Upper lobe of left lung (tissue), 4 donors: ENCODE results near the gene EPB41L4B.

ENCODE experiments used
- EP300 ChIP-seq, 4 donors: sonication (generic); formaldehyde crosslinking; IDR thresholded peaks; one replicate each; pipeline ENCODE4 v1.5.1; 2017; ENCODE audit warnings: antibody characterized with exemption in 4 of 4, control low read depth in 2 of 4
- POLR2A ChIP-seq, 4 donors: fragments of 450-650 bp; IDR thresholded peaks; one replicate each; pipeline ENCODE4 v1.5.1; 2016 to 2017; ENCODE audit warnings: antibody characterized with exemption in 4 of 4, mild to moderate bottlenecking in 2 of 4
- POLR2AphosphoS5 ChIP-seq, 2 donors: sonication (generic); formaldehyde crosslinking; IDR thresholded peaks; one replicate each; pipeline ENCODE4 v1.5.1; 2017; ENCODE audit warnings: antibody characterized with exemption in 2 of 2
- TF ChIP-seq, protein P1 (sequence below), 6 experiments: fragments of 450-650 bp in 4 of 6; fragments of 200-600 bp in 2 of 6; sonication (generic) in 2 of 6; IDR thresholded peaks; one replicate each; pipeline ENCODE4 v1.5.1; 2016 to 2019; ENCODE audit warnings: antibody characterized with exemption in 6 of 6

DNA sequence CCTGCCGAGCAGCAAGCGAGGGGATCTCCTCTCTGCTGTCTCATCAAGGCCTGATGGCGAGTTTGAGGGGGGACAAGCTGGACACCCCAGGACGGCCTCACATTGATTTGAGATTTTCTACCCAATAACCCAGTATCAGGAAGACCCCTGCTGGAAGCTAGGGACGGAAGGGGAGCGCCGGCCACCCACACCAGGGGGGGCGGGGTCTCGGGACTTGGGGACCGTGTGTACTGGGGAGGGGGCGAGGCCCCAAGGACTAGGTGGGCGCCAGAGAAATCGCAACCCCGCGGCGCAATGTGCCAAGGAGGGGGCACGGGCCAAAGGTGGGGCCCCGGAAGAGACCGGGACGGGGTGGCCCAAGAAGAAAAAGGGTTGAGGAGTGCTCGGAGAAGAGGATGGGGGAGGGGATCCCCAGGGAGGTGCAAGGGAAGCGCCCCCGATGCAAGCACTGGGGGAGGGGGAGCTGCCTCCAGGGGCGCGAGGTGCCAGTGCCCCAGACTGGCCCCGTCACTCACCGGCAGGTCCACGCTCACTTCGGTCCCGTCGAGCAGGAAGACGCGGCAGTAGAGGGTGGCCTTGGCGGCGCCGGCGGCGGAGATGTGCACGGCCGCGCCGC is 1.1 kb downstream of the EPB41L4B start:
- TF ChIP-seq POLR2A (IDR thresholded peaks at IDR 0.05) (no peak), EP300 (IDR thresholded peaks at IDR 0.05) (no peak), POLR2AphosphoS5 (IDR thresholded peaks at IDR 0.05) (no peak)
- TF ChIP-seq, protein P1, sequence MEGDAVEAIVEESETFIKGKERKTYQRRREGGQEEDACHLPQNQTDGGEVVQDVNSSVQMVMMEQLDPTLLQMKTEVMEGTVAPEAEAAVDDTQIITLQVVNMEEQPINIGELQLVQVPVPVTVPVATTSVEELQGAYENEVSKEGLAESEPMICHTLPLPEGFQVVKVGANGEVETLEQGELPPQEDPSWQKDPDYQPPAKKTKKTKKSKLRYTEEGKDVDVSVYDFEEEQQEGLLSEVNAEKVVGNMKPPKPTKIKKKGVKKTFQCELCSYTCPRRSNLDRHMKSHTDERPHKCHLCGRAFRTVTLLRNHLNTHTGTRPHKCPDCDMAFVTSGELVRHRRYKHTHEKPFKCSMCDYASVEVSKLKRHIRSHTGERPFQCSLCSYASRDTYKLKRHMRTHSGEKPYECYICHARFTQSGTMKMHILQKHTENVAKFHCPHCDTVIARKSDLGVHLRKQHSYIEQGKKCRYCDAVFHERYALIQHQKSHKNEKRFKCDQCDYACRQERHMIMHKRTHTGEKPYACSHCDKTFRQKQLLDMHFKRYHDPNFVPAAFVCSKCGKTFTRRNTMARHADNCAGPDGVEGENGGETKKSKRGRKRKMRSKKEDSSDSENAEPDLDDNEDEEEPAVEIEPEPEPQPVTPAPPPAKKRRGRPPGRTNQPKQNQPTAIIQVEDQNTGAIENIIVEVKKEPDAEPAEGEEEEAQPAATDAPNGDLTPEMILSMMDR (IDR thresholded peaks at IDR 0.05): no peak
